Trophoblast cell (in vitro differentiated cells and primary cell): ENCODE data around the gene DNM3.

Experiments
- DNase-seq, 2 donors: peaks; one replicate each; pipeline ENCODE4 v3.0.0-alpha.2; 2016
- H2AFZ ChIP-seq: 2 replicates; pipeline ENCODE4 v1.6.1; 2013; ENCODE audit warnings: low read length, moderate library complexity, mild to moderate bottlenecking; ENCODE audit not compliant: insufficient read depth, poor library complexity
- H2AK5ac ChIP-seq: 2 replicates; pipeline ENCODE4 v1.6.1; 2013; ENCODE audit warnings: mild to moderate bottlenecking, low read length
- H2BK120ac ChIP-seq: 2 replicates; pipeline ENCODE4 v1.6.1; 2013; ENCODE audit warnings: low read length, mild to moderate bottlenecking, moderate library complexity; ENCODE audit not compliant: insufficient read depth, poor library complexity
- H2BK12ac ChIP-seq: 2 replicates; pipeline ENCODE4 v1.6.1; 2013; ENCODE audit warnings: mild to moderate bottlenecking, low read length, moderate library complexity
- H2BK5ac ChIP-seq: 2 replicates; pipeline ENCODE4 v1.6.1; 2013; ENCODE audit warnings: low read length, low read depth, moderate library complexity, mild to moderate bottlenecking; ENCODE audit not compliant: poor library complexity
- H3K14ac ChIP-seq: 2 replicates; pipeline ENCODE4 v1.6.1; 2013; ENCODE audit warnings: mild to moderate bottlenecking, low read length
- H3K18ac ChIP-seq: 2 replicates; pipeline ENCODE4 v1.6.1; 2013; ENCODE audit warnings: mild to moderate bottlenecking, low read length
- H3K23ac ChIP-seq: 2 replicates; pipeline ENCODE4 v1.6.1; 2013; ENCODE audit warnings: low read length
- H3K27ac ChIP-seq: 2 replicates; pipeline ENCODE4 v1.5.1; 2013; ENCODE audit warnings: low read depth, mild to moderate bottlenecking, inconsistent platforms, low read length, moderate library complexity
- H3K27me3 ChIP-seq: 2 replicates; pipeline ENCODE4 v1.6.1; 2013; ENCODE audit warnings: inconsistent platforms, mild to moderate bottlenecking, low read length, moderate library complexity; ENCODE audit not compliant: insufficient read depth
- H3K36me3 ChIP-seq, 2 experiments: 1 replicate in 1 of 2; 2 replicates in 1 of 2; pipeline ENCODE4 v1.6.1; 2013; ENCODE audit warnings: low read length in 2 of 2, mild to moderate bottlenecking in 2 of 2, moderate library complexity in 1 of 2; ENCODE audit not compliant: insufficient read depth in 2 of 2, control insufficient read depth in 1 of 2
- H3K4ac ChIP-seq: 2 replicates; pipeline ENCODE4 v1.6.1; 2013; ENCODE audit warnings: low read depth, mild to moderate bottlenecking, low read length, moderate library complexity
- H3K4me1 ChIP-seq, 2 experiments: 1 replicate in 1 of 2; 2 replicates in 1 of 2; pipeline ENCODE4 v1.6.1; 2013; ENCODE audit warnings: low read length in 2 of 2, mild to moderate bottlenecking in 2 of 2, moderate library complexity in 1 of 2; ENCODE audit not compliant: insufficient read depth in 2 of 2, control insufficient read depth in 1 of 2
- H3K4me2 ChIP-seq: 2 replicates; pipeline ENCODE4 v1.6.1; 2013; ENCODE audit warnings: inconsistent platforms, mild to moderate bottlenecking, low read length, moderate library complexity
- H3K4me3 ChIP-seq: 2 replicates; pipeline ENCODE4 v1.5.1; 2013; ENCODE audit warnings: mild to moderate bottlenecking, low read depth, low read length, inconsistent platforms
- H3K79me1 ChIP-seq: one replicate; pipeline ENCODE4 v1.6.1; 2013; ENCODE audit warnings: low read length
- H3K79me2 ChIP-seq: 2 replicates; pipeline ENCODE4 v1.6.1; 2013; ENCODE audit warnings: low read length, mild to moderate bottlenecking; ENCODE audit not compliant: control insufficient read depth, insufficient read depth, poor library complexity
- H3K9ac ChIP-seq: 2 replicates; pipeline ENCODE4 v1.6.1; 2013; ENCODE audit warnings: mild to moderate bottlenecking, low read length
- H3K9me3 ChIP-seq: 2 replicates; pipeline ENCODE4 v1.6.1; 2013; ENCODE audit warnings: low read depth, mild to moderate bottlenecking, control low read depth, inconsistent platforms, low read length; ENCODE audit not compliant: insufficient read depth
- H4K12ac ChIP-seq: 2 replicates; pipeline ENCODE4 v1.6.1; 2013; ENCODE audit warnings: low read depth, mild to moderate bottlenecking, low read length, moderate library complexity
- H4K8ac ChIP-seq: 2 replicates; pipeline ENCODE4 v1.6.1; 2013; ENCODE audit warnings: low read depth, mild to moderate bottlenecking, low read length, moderate library complexity
- H4K91ac ChIP-seq: one replicate; pipeline ENCODE4 v1.6.1; 2013; ENCODE audit warnings: low read depth, mild to moderate bottlenecking, low read length, moderate library complexity
- WGBS: extraction: QIAGEN DNeasy Blood & Tissue Kit; methylation state at CpG from one replicate; pipeline ENCODE4 v1.1.7; 2013; ENCODE audit warnings: missing lambda C conversion rate; ENCODE audit not compliant: insufficient read length, insufficient coverage; ENCODE audit errors: extremely low coverage; 5-methylcytosine and 5-hydroxymethylcytosine counted together

The DNM3 gene

GRCh38 chr1:172324086-172324485 is 482.8 kb downstream of the DNM3 start:
- Histone ChIP-seq H3K27me3 (no peaks in the 10 kb centered on the region), H4K8ac (no peak overlapping the region), H3K36me3 (no peaks in the 10 kb centered on the region), H3K23ac (no peak overlapping the region), H3K4me2 (no peak overlapping the region), H4K12ac (no peak overlapping the region), H2BK120ac (no peak overlapping the region), H2AK5ac (no peak overlapping the region), H3K4me1 (no peaks in the 10 kb centered on the region), H2BK5ac (no peak overlapping the region), H4K91ac (no peak overlapping the region), H3K4me3 (no peak overlapping the region), H3K79me2 (no peaks in the 10 kb centered on the region), H3K27ac (no peak overlapping the region), H2BK12ac (no peak overlapping the region), H3K14ac (no peak overlapping the region), H2AFZ (no peak overlapping the region), H3K4ac (no peak overlapping the region), H3K79me1 (peaks cover 2% of the 10 kb centered on the region), H3K18ac (no peak overlapping the region), H3K9me3 (no peaks in the 10 kb centered on the region), H3K9ac (no peak overlapping the region)
- DNase-seq = no peak
- 100% methylated on average over 2 of the region's 5 CpGs for WGBS

GRCh38 chr1:172324761-172325160 is 483.5 kb downstream of the DNM3 start:
- Histone ChIP-seq H3K4me3 (no peak overlapping the region), H3K4me1 (no peaks in the 10 kb centered on the region), H2AK5ac (no peak overlapping the region), H4K8ac (no peak overlapping the region), H3K79me1 (peaks cover 2% of the 10 kb centered on the region), H2BK120ac (no peak overlapping the region), H4K91ac (no peak overlapping the region), H3K18ac (no peak overlapping the region), H2AFZ (no peak overlapping the region), H3K27me3 (no peaks in the 10 kb centered on the region), H3K27ac (no peak overlapping the region), H3K4ac (no peak overlapping the region), H3K9me3 (no peaks in the 10 kb centered on the region), H3K9ac (no peak overlapping the region), H3K4me2 (no peak overlapping the region), H3K36me3 (no peaks in the 10 kb centered on the region), H3K79me2 (no peaks in the 10 kb centered on the region), H2BK12ac (peak overlapping the region; percentile 40), H4K12ac (no peak overlapping the region), H3K23ac (no peak overlapping the region), H3K14ac (no peak overlapping the region), H2BK5ac (no peak overlapping the region)
- no peak for DNase-seq
- no CpG with 5 or more reads among the region's 1 CpG for WGBS

GRCh38 chr1:172325531-172325930 is 484.2 kb downstream of the DNM3 start:
- Histone ChIP-seq H3K9me3 (no peaks in the 10 kb centered on the region), H2BK5ac (no peak overlapping the region), H2BK120ac (no peak overlapping the region)

GRCh38 chr1:172326136-172326535 is 484.8 kb downstream of the DNM3 start:
- Histone ChIP-seq H2BK12ac (no peak overlapping the region), H2AK5ac (no peak overlapping the region), H3K4ac (no peak overlapping the region), H3K18ac (no peak overlapping the region), H2BK120ac (no peak overlapping the region), H3K4me1 (no peaks in the 10 kb centered on the region), H4K91ac (no peak overlapping the region), H3K79me2 (no peaks in the 10 kb centered on the region), H3K14ac (no peak overlapping the region), H2BK5ac (no peak overlapping the region), H3K9me3 (no peaks in the 10 kb centered on the region), H3K4me2 (no peak overlapping the region), H2AFZ (no peak overlapping the region), H3K27me3 (no peaks in the 10 kb centered on the region), H3K27ac (no peak overlapping the region), H4K12ac (no peak overlapping the region), H3K4me3 (no peak overlapping the region), H3K23ac (no peak overlapping the region), H3K36me3 (no peaks in the 10 kb centered on the region), H3K79me1 (peaks cover 2% of the 10 kb centered on the region), H4K8ac (no peak overlapping the region), H3K9ac (no peak overlapping the region)
- DNase-seq = peak; percentile 5 to 65
- no CpG with 5 or more reads among the region's 2 CpGs for WGBS

More at GRCh38 chr1:172325531-172325930, 484.2 kb downstream of the DNM3 start:
- Histone ChIP-seq H3K9ac (no peak overlapping the region), H3K4me3 (no peak overlapping the region), H3K18ac (no peak overlapping the region), H3K23ac (no peak overlapping the region), H3K79me2 (no peaks in the 10 kb centered on the region), H2BK12ac (no peak overlapping the region), H3K14ac (no peak overlapping the region), H3K36me3 (no peaks in the 10 kb centered on the region), H2AFZ (no peak overlapping the region), H4K12ac (no peak overlapping the region), H4K91ac (no peak overlapping the region), H3K4ac (no peak overlapping the region), H3K4me2 (no peak overlapping the region), H3K4me1 (no peaks in the 10 kb centered on the region), H3K27me3 (no peaks in the 10 kb centered on the region), H3K79me1 (peaks cover 2% of the 10 kb centered on the region), H2AK5ac (no peak overlapping the region), H4K8ac (no peak overlapping the region), H3K27ac (no peak overlapping the region)
- DNase-seq = peak; percentile 29 to 82
- WGBS = no CpG with 5 or more reads among the region's 2 CpGs
